HepG2 (cell line): ENCODE data around the gene KIAA0232. TPM values are rescaled to one million over a fixed set of nuclear protein-coding genes. Genes with fewer than 3 reads are reported as not detected.

ENCODE experiments used
- DZIP1 ChIP-seq: sonication (generic); formaldehyde crosslinking; IDR thresholded peaks from 2 replicates; pipeline ENCODE4 v1.5.0; 2020; ENCODE audit warnings: mild to moderate bottlenecking, missing genetic modification reagents
- GZF1 ChIP-seq: sonication (generic); formaldehyde crosslinking; IDR thresholded peaks from 2 replicates; pipeline ENCODE4 v1.5.1; 2020; ENCODE audit warnings: mild to moderate bottlenecking, missing genetic modification reagents
- HES4 ChIP-seq: sonication (generic); formaldehyde crosslinking; IDR thresholded peaks from 2 replicates; pipeline ENCODE4 v1.9.0; 2021; ENCODE audit warnings: mild to moderate bottlenecking, missing genetic modification reagents, borderline replicate concordance
- KAT7 ChIP-seq: IDR thresholded peaks from 2 replicates; pipeline ENCODE4 v1.6.1; 2018; ENCODE audit warnings: borderline replicate concordance, missing compliant biosample characterization
- KLF16 ChIP-seq, 2 experiments: sonication (generic) in 1 of 2; formaldehyde crosslinking in 1 of 2; IDR thresholded peaks; 2 replicates each; pipeline versions ENCODE4 v1.6.1 to v1.8.0; 2016 to 2023; ENCODE audit warnings: missing genetic modification reagents in 2 of 2, missing compliant biosample characterization in 1 of 2
- MLLT10 ChIP-seq: sonication (generic); formaldehyde crosslinking; IDR thresholded peaks from 2 replicates; pipeline ENCODE4 v1.4.0; 2020; ENCODE audit warnings: missing genetic modification reagents
- MTF1 ChIP-seq: sonication (generic); formaldehyde crosslinking; IDR thresholded peaks from 2 replicates; pipeline ENCODE4 v1.5.0; 2020; ENCODE audit warnings: missing genetic modification reagents
- MXD4 ChIP-seq: IDR thresholded peaks from 2 replicates; pipeline ENCODE4 v1.6.1; 2016; ENCODE audit warnings: mild to moderate bottlenecking, missing biosample characterization, missing genetic modification reagents
- MYPOP ChIP-seq: sonication (generic); formaldehyde crosslinking; IDR thresholded peaks from 2 replicates; pipeline ENCODE4 v1.8.1; 2023; ENCODE audit warnings: mild to moderate bottlenecking, moderate library complexity, missing genetic modification reagents
- PHF20 ChIP-seq: sonication (generic); formaldehyde crosslinking; IDR thresholded peaks from 2 replicates; pipeline ENCODE4 v1.5.0; 2020; ENCODE audit warnings: mild to moderate bottlenecking, missing genetic modification reagents
- SAP130 ChIP-seq: IDR thresholded peaks from 2 replicates; pipeline ENCODE4 v1.6.1; 2016; ENCODE audit warnings: low read depth
- SRSF9 ChIP-seq: fragments of 200-400 bp; formaldehyde crosslinking; IDR thresholded peaks from 2 replicates; pipeline ENCODE4 v1.6.1; 2018; ENCODE audit warnings: borderline replicate concordance, mild to moderate bottlenecking, low read depth, low read length; ENCODE audit not compliant: insufficient read depth, poor library complexity, severe bottlenecking
- SSRP1 ChIP-seq: IDR thresholded peaks from 2 replicates; pipeline ENCODE4 v1.6.1; 2016; ENCODE audit warnings: control low read depth
- TCF12 ChIP-seq, 2 experiments: fragments of 450-650 bp in 1 of 2; sonication (generic) in 1 of 2; formaldehyde crosslinking in 1 of 2; IDR thresholded peaks; 2 replicates each; pipeline versions ENCODE4 v1.6.1 to v1.8.0; 2017 to 2022; ENCODE audit warnings: antibody characterized with exemption in 1 of 2, mild to moderate bottlenecking in 1 of 2, missing genetic modification reagents in 1 of 2, moderate library complexity in 1 of 2
- ZBTB26 ChIP-seq: IDR thresholded peaks from 2 replicates; pipeline ENCODE4 v1.6.1; 2016; ENCODE audit warnings: missing compliant biosample characterization, missing genetic modification reagents, borderline replicate concordance
- ZNF12 ChIP-seq: sonication (generic); formaldehyde crosslinking; IDR thresholded peaks from 2 replicates; pipeline ENCODE4 v1.5.0; 2020; ENCODE audit warnings: missing genetic modification reagents
- ZNF382 ChIP-seq: sonication (generic); formaldehyde crosslinking; IDR thresholded peaks from 2 replicates; pipeline ENCODE4 v1.5.0; 2020; ENCODE audit warnings: missing genetic modification reagents, mild to moderate bottlenecking, borderline replicate concordance
- ZNF414 ChIP-seq: sonication (generic); formaldehyde crosslinking; IDR thresholded peaks from 2 replicates; pipeline ENCODE4 v1.5.0; 2020; ENCODE audit warnings: missing genetic modification reagents
- ZNF503 ChIP-seq: sonication (generic); formaldehyde crosslinking; IDR thresholded peaks from 2 replicates; pipeline ENCODE4 v1.4.0; 2020; ENCODE audit warnings: missing genetic modification reagents
- ZSCAN20 ChIP-seq: sonication (generic); formaldehyde crosslinking; IDR thresholded peaks from 2 replicates; pipeline ENCODE4 v1.4.0; 2020; ENCODE audit warnings: missing genetic modification reagents, mild to moderate bottlenecking, borderline replicate concordance
- polyA plus RNA-seq, 8 experiments: library from polyadenylated mRNA; depleted of rRNA in 3 of 8; stranded (reverse) in 7 of 8; unstranded in 1 of 8; fragments of >200 nt; fragmentation: Illumina TruSeq in 4 of 8; extraction: Trizol in 4 of 8; gene quantifications; 2 replicates each; pipeline versions ENCODE4 v1.2.1 to v1.2.3, GENCODE V29; 2011 to 2016; ENCODE audit warnings: low read depth in 4 of 8, missing spikeins in 1 of 8, mixed read lengths in 1 of 8; ENCODE audit not compliant: insufficient read depth in 1 of 8
- total RNA-seq, 5 experiments: library from RNA; depleted of rRNA; stranded (reverse); fragments of >200 nt; fragmentation: Illumina TruSeq; extraction: Trizol; gene quantifications; 2 replicates each; pipeline ENCODE4 v1.2.3, GENCODE V29; 2016; ENCODE audit warnings: low read depth in 1 of 5

Gene KIAA0232
- total and polyA plus RNA-seq, 2 of the 13 experiments (the other 11 are each of a cell fraction or from before 2014, with no cell fraction given): 7.8 to 17.1 TPM

- TF ChIP-seq ZNF382 (CRISPR knock-in tag) (no peak), SSRP1 (no peak), ZNF12 (CRISPR knock-in tag) (no peak), ZSCAN20 (CRISPR knock-in tag) (no peak), SRSF9 (no peak), KLF16 (CRISPR knock-in tag; IDR thresholded peaks at IDR 0.05) (no peak), MLLT10 (CRISPR knock-in tag) (no peak), MYPOP (CRISPR knock-in tag) (no peak), TCF12 (IDR thresholded peaks at IDR 0.05) (no peak), TCF12 (CRISPR knock-in tag; IDR thresholded peaks at IDR 0.05) (no peak), ZBTB26 (no peak), MXD4 (CRISPR knock-in tag) (no peak), KAT7 (CRISPR knock-in tag) (0 out of 2 replicates have a peak, but pooled peaks have one; percentile 47), ZNF414 (CRISPR knock-in tag) (no peak), MTF1 (no peak), SAP130 (CRISPR knock-in tag) (peak; percentile 87), HES4 (CRISPR knock-in tag) (no peak), GZF1 (CRISPR knock-in tag) (no peak), PHF20 (CRISPR knock-in tag) (no peak), DZIP1 (no peak), ZNF503 (CRISPR knock-in tag) (no peak)
Measured at GRCh38 chr4:6929812-6930464, 147.4 kb downstream of the KIAA0232 start (continued).
